K562 (cell line): Measurements from ENCODE around the gene CBFA2T2. TPM values are rescaled to one million over a fixed set of nuclear protein-coding genes. Genes with fewer than 3 reads are reported as not detected.

Experiments used
- ARID3B ChIP-seq: fragments of 250-450 bp; sonication (Bioruptor Pico); IDR thresholded peaks from 2 replicates; pipeline ENCODE4 v1.4.0; 2020; ENCODE audit warnings: borderline replicate concordance
- CBX3 ChIP-seq, 2 experiments: IDR thresholded peaks; 1 replicate in 1 of 2; 2 replicates in 1 of 2; pipeline ENCODE4 v1.6.1; 2012; ENCODE audit warnings: inconsistent platforms in 2 of 2, low read length in 2 of 2, borderline replicate concordance in 1 of 2, control low read depth in 1 of 2
- CREB5 ChIP-seq: fragments of 250-450 bp; sonication (Bioruptor Pico); IDR thresholded peaks from 2 replicates; pipeline ENCODE4 v1.5.0; 2020; ENCODE audit warnings: mild to moderate bottlenecking
- ELF2 ChIP-seq: fragments of 250-450 bp; sonication (Bioruptor Pico); IDR thresholded peaks from 2 replicates; pipeline ENCODE4 v1.5.0; 2021; ENCODE audit warnings: mild to moderate bottlenecking
- HMG20B ChIP-seq: fragments of 250-450 bp; sonication (Bioruptor Pico); IDR thresholded peaks from 2 replicates; pipeline ENCODE4 v1.5.0; 2021; ENCODE audit warnings: mild to moderate bottlenecking
- IRF9 ChIP-seq: fragments of 450-650 bp; IDR thresholded peaks from 2 replicates; pipeline ENCODE4 v1.6.1; 2016; ENCODE audit warnings: missing biosample characterization, missing genetic modification characterization
- KHSRP ChIP-seq: fragments of 450-650 bp; IDR thresholded peaks from 2 replicates; pipeline ENCODE4 v1.6.1; 2017
- MAFK ChIP-seq: IDR thresholded peaks from 2 replicates; pipeline ENCODE4 v1.6.1; 2011; ENCODE audit warnings: low read length, improper control_type of control experiment
- MEF2D ChIP-seq: conservative IDR thresholded peaks from 2 replicates; pipeline ENCODE4 v1.6.1; 2016; ENCODE audit warnings: low read depth, missing genetic modification characterization, missing compliant biosample characterization
- NBN ChIP-seq: fragments of 450-650 bp; IDR thresholded peaks from 2 replicates; pipeline ENCODE4 v1.6.1; 2016; ENCODE audit warnings: low read depth, mild to moderate bottlenecking
- NFIC ChIP-seq: fragments of 450-650 bp; IDR thresholded peaks from 2 replicates; pipeline ENCODE4 v1.6.1; 2017; ENCODE audit warnings: mild to moderate bottlenecking, inconsistent platforms
- NFRKB ChIP-seq: fragments of 450-650 bp; IDR thresholded peaks from 2 replicates; pipeline ENCODE4 v1.6.1; 2016; ENCODE audit warnings: low read depth
- RBBP5 ChIP-seq: fragments of 200-600 bp; sonication (generic); IDR thresholded peaks from 2 replicates; pipeline ENCODE4 v1.6.1; 2012; ENCODE audit warnings: borderline replicate concordance, mild to moderate bottlenecking, low read length, control low read depth, inconsistent platforms; ENCODE audit not compliant: insufficient read depth, poor library complexity, severe bottlenecking
- RBFOX2 ChIP-seq: fragments of 200-400 bp; formaldehyde crosslinking; IDR thresholded peaks from 2 replicates; pipeline ENCODE4 v1.6.1; 2017; ENCODE audit warnings: low read depth, mild to moderate bottlenecking, low read length, moderate library complexity
- SMAD1 ChIP-seq: fragments of 150-350 bp; IDR thresholded peaks from 2 replicates; pipeline ENCODE4 v1.6.1; 2014; ENCODE audit warnings: low read length, low read depth; ENCODE audit not compliant: partially characterized antibody
- STAT5B ChIP-seq: fragments of 250-450 bp; sonication (Bioruptor Pico); IDR thresholded peaks from 2 replicates; pipeline ENCODE4 v1.8.0; 2021; ENCODE audit warnings: mild to moderate bottlenecking, inconsistent platforms
- ZNF174 ChIP-seq: fragments of 250-450 bp; sonication (Bioruptor Pico); IDR thresholded peaks from 2 replicates; pipeline ENCODE4 v1.4.0; 2020; ENCODE audit warnings: mild to moderate bottlenecking
- ZNF280B ChIP-seq: fragments of 250-450 bp; sonication (Bioruptor Pico); IDR thresholded peaks from 2 replicates; pipeline ENCODE4 v1.5.1; 2021; ENCODE audit warnings: mild to moderate bottlenecking
- ZNF445 ChIP-seq: fragments of 250-450 bp; sonication (Bioruptor Pico); IDR thresholded peaks from 2 replicates; pipeline ENCODE4 v1.4.0; 2020; ENCODE audit warnings: low read depth, mild to moderate bottlenecking, moderate library complexity
- ZNF511 ChIP-seq: sonication (generic); formaldehyde crosslinking; IDR thresholded peaks from 2 replicates; pipeline ENCODE4 v1.8.0; 2022; ENCODE audit warnings: mild to moderate bottlenecking, missing genetic modification reagents
- ZNF740 ChIP-seq, 3 experiments: fragments of 200-800 bp in 1 of 3; sonication (Bioruptor generic) in 1 of 3; sonication (generic) in 1 of 3; formaldehyde crosslinking in 1 of 3; IDR thresholded peaks; 2 replicates each; pipeline versions ENCODE4 v1.6.1 to v1.8.0; 2016 to 2022; ENCODE audit warnings: mild to moderate bottlenecking in 2 of 3, missing compliant biosample characterization in 2 of 3, missing genetic modification characterization in 2 of 3, missing genetic modification reagents in 1 of 3
- ZNF79 ChIP-seq: fragments of 250-450 bp; sonication (Bioruptor Pico); IDR thresholded peaks from 2 replicates; pipeline ENCODE4 v1.4.0; 2020; ENCODE audit warnings: low read depth, mild to moderate bottlenecking, moderate library complexity
- polyA plus RNA-seq, 8 experiments: library from polyadenylated mRNA; depleted of rRNA in 4 of 8; stranded (reverse) in 5 of 8; unstranded in 3 of 8; fragments of >200 nt; fragmentation: Nextera tagmentation in 2 of 8; fragmentation: Illumina TruSeq in 1 of 8; extraction: Ambion mirVana in 2 of 8; extraction: Trizol in 1 of 8; gene quantifications; 2 replicates each; pipeline versions ENCODE4 v1.2.1 to v1.2.3, GENCODE V29; 2011 to 2014; ENCODE audit warnings: inconsistent platforms in 1 of 8, missing spikeins in 1 of 8
- total RNA-seq, 7 experiments: library from RNA; depleted of rRNA in 6 of 7; stranded (reverse); fragments of >200 nt in 6 of 7; fragmentation: Illumina TruSeq in 2 of 7; extraction: Trizol in 2 of 7; gene quantifications; 2 replicates each; pipeline versions ENCODE4 v1.2.1 to v1.2.3, GENCODE V29; 2011 to 2021; ENCODE audit warnings: low replicate concordance in 1 of 7

Gene CBFA2T2
- total and polyA plus RNA-seq, 9 of the 15 experiments (the other 6 are each of a cell fraction or from before 2014, with no cell fraction given) = 0.27 to 9.6 (median 5.8) TPM

- no peak for TF ChIP-seq ZNF280B
- TF ChIP-seq ZNF740 (CRISPR knock-in tag; IDR thresholded peaks at IDR 0.05) = peak; percentile 51; the same call in 1 of the 2 replicates
- TF ChIP-seq ZNF740 (tag; IDR thresholded peaks at IDR 0.05) = no peak
- no peak for TF ChIP-seq RBBP5
- no peak for TF ChIP-seq ZNF511
- no peak for TF ChIP-seq NFRKB
- TF ChIP-seq MAFK = no peak
- TF ChIP-seq NBN = no peak
- TF ChIP-seq MEF2D = no peak
- TF ChIP-seq ZNF174 (CRISPR knock-in tag) = no peak
- no peak for TF ChIP-seq HMG20B (CRISPR knock-in tag)
- no peak for TF ChIP-seq ZNF445
- TF ChIP-seq CREB5 = no peak
- peak; percentile 48 for TF ChIP-seq RBFOX2
- peak; percentile 95 for TF ChIP-seq NFIC
- no peak for TF ChIP-seq ZNF79 (CRISPR knock-in tag)
- TF ChIP-seq KHSRP = no peak
- TF ChIP-seq CBX3 (IDR thresholded peaks at IDR 0.05; ENCODE audit: borderline replicate concordance in 1 of 2, low read length in 2 of 2) = no peak
- TF ChIP-seq IRF9 = no peak
- TF ChIP-seq SMAD1 = peak; percentile 52
- no peak for TF ChIP-seq ELF2 (CRISPR knock-in tag)
- TF ChIP-seq ARID3B (CRISPR knock-in tag) = no peak
- no peak for TF ChIP-seq STAT5B
Measured at GRCh38 chr20:33672426-33673113, 182.7 kb downstream of the CBFA2T2 start (continued).
